Stimulated activated CD4-positive, alpha-beta T cell treated with anti-CD3 and anti-CD28 coated beads, Interleukin-1b, Interleukin-23, amount 100 ng/mL, for 24 hours (primary cell): ENCODE data around the gene MME.

Experiments
- DNase-seq, 4 experiments: peaks; one replicate each; pipeline ENCODE4 v3.0.0-alpha.2; 2020; ENCODE audit warnings: low read depth in 4 of 4, low spot score in 1 of 4

The MME gene

GRCh38 chr3:155079746-155080487 is at the start of gene MME:
TSS of gene MME (plus strand) at chr3:155080319. CDS start at chr3:155084168, 3,849 bp downstream.
- DNase-seq: no peak

GRCh38 chr3:155031186-155031585 is 48.9 kb upstream of the MME start:
- no peak for DNase-seq

GRCh38 chr3:155032918-155033317 is 47.2 kb upstream of the MME start:
- no peak for DNase-seq

GRCh38 chr3:155034786-155035185 is 45.3 kb upstream of the MME start:
- DNase-seq: no peak

- DNase-seq: no peak
These were observed 44.6 kb upstream of the MME start for GRCh38 chr3:155035553-155035952.

- DNase-seq: no peak
These were observed 42.5 kb upstream of the MME start for GRCh38 chr3:155037508-155038202.

- no peak for DNase-seq
These were observed 41.9 kb upstream of the MME start for GRCh38 chr3:155038203-155038554.

GRCh38 chr3:155046935-155047334 is 33.2 kb upstream of the MME start:
- no peak for DNase-seq

- no peak for DNase-seq
These were observed 32.4 kb upstream of the MME start for GRCh38 chr3:155047672-155048071.

- no peak for DNase-seq
These were observed 30.2 kb upstream of the MME start for GRCh38 chr3:155049959-155050358.

- DNase-seq: no peak
These were observed 27.6 kb upstream of the MME start for GRCh38 chr3:155052470-155052869.

- DNase-seq: no peak
These were observed 26.4 kb upstream of the MME start for GRCh38 chr3:155053756-155054155.

GRCh38 chr3:155064920-155065319 is 15.2 kb upstream of the MME start:
- no peak for DNase-seq

GRCh38 chr3:155065537-155065936 is 14.6 kb upstream of the MME start:
- DNase-seq: no peak

GRCh38 chr3:155069729-155070128 is 10.4 kb upstream of the MME start:
- no peak for DNase-seq

GRCh38 chr3:155070316-155070715 is 9.8 kb upstream of the MME start:
- DNase-seq: no peak

GRCh38 chr3:155070932-155071387 is 9.2 kb upstream of the MME start:
- DNase-seq: no peak

GRCh38 chr3:155075200-155075599 is 4.9 kb upstream of the MME start:
- DNase-seq: no peak

GRCh38 chr3:155076888-155077287 is 3.2 kb upstream of the MME start:
- DNase-seq: no peak

- DNase-seq: no peak
These were observed 1.2 kb upstream of the MME start for GRCh38 chr3:155078711-155079467.

- no peak for DNase-seq
These were observed 712 bp upstream of the MME start for GRCh38 chr3:155079468-155079745.

GRCh38 chr3:155080692-155081091 is 573 bp downstream of the MME start:
- DNase-seq: no peak
